ENCODE results near the gene CFAP74.

CFAP74 gene

GRCh38 chr1:2018217-2019171, 14.9 kb upstream of the CFAP74 start:
- no peak for DNase-seq (ENCODE audit: low read depth)

GRCh38 chr1:2016123-2016522, 12.5 kb upstream of the CFAP74 start:
- DNase-seq (ENCODE audit: low read depth) = no peak

- DNase-seq (ENCODE audit: low read depth) = no peak
These were observed 11.5 kb upstream of the CFAP74 start for GRCh38 chr1:2014741-2015735.

- no peak for DNase-seq (ENCODE audit: low read depth)
These were observed 10.6 kb upstream of the CFAP74 start for GRCh38 chr1:2014181-2014580.

GRCh38 chr1:2009101-2010053, 5.8 kb upstream of the CFAP74 start:
- DNase-seq (ENCODE audit: low read depth) = no peak

GRCh38 chr1:2004856-2005255, 1.3 kb upstream of the CFAP74 start:
- DNase-seq (ENCODE audit: low read depth) = no peak

- DNase-seq (ENCODE audit: low read depth) = no peak
These were observed 1.7 kb downstream of the CFAP74 start for GRCh38 chr1:2001773-2002411.

GRCh38 chr1:2000850-2001249, 2.7 kb downstream of the CFAP74 start:
- no peak for DNase-seq (ENCODE audit: low read depth)

- no peak for DNase-seq (ENCODE audit: low read depth)
These were observed 3.2 kb downstream of the CFAP74 start for GRCh38 chr1:2000432-2000831.

- no peak for DNase-seq (ENCODE audit: low read depth)
These were observed 6.0 kb downstream of the CFAP74 start for GRCh38 chr1:1997576-1997975.

GRCh38 chr1:1996207-1996651, 7.4 kb downstream of the CFAP74 start:
- DNase-seq (ENCODE audit: low read depth) = no peak

- DNase-seq (ENCODE audit: low read depth) = no peak
These were observed 9.1 kb downstream of the CFAP74 start for GRCh38 chr1:1994536-1994935.

- DNase-seq (ENCODE audit: low read depth) = no peak
These were observed 13.4 kb downstream of the CFAP74 start for GRCh38 chr1:1990222-1990621.

- no peak for DNase-seq (ENCODE audit: low read depth)
These were observed 13.8 kb downstream of the CFAP74 start for GRCh38 chr1:1989789-1990188.

- DNase-seq (ENCODE audit: low read depth) = no peak
These were observed 14.5 kb downstream of the CFAP74 start for GRCh38 chr1:1989102-1989542.

- DNase-seq (ENCODE audit: low read depth) = no peak
These were observed 15.3 kb downstream of the CFAP74 start for GRCh38 chr1:1988061-1988945.

GRCh38 chr1:1987142-1987510, 16.5 kb downstream of the CFAP74 start:
- DNase-seq (ENCODE audit: low read depth) = no peak

- no peak for DNase-seq (ENCODE audit: low read depth)
These were observed 17.0 kb downstream of the CFAP74 start for GRCh38 chr1:1986451-1987141.

- no peak for DNase-seq (ENCODE audit: low read depth)
These were observed 18.1 kb downstream of the CFAP74 start for GRCh38 chr1:1985375-1986050.

Data from activated T-cell treated with anti-CD3 and anti-CD28 coated beads for 48 hours (primary cell).